CD4-positive, alpha-beta T cell treated with Interleukin-15 for 1 hour (primary cell): ENCODE results near the gene GRID2.
"Not testable (repeated sequence)": the region's sequence is repeated elsewhere in the genome, so short reads cannot be mapped to it uniquely, and the experiment has no call there.

Experiments
- DNase-seq: peaks from one replicate; pipeline ENCODE4 v3.0.0-alpha.2; 2020

The GRID2 gene

GRCh38 chr4:92305878-92306520 lies 2.2 kb downstream of the GRID2 start:
- DNase-seq: no peak

GRCh38 chr4:92307181-92307580 lies 3.4 kb downstream of the GRID2 start:
- no peak for DNase-seq

- no peak for DNase-seq
Observed at GRCh38 chr4:92307866-92308265, 4.1 kb downstream of the GRID2 start.

GRCh38 chr4:92317047-92317446 lies 13.3 kb downstream of the GRID2 start:
- DNase-seq: no peak

GRCh38 chr4:92328095-92328494 lies 24.3 kb downstream of the GRID2 start:
- no peak for DNase-seq

GRCh38 chr4:92333016-92333415 lies 29.2 kb downstream of the GRID2 start:
- DNase-seq: no peak

GRCh38 chr4:92334716-92335350 lies 31.1 kb downstream of the GRID2 start:
- DNase-seq: no peak

GRCh38 chr4:92339676-92340075 lies 35.9 kb downstream of the GRID2 start:
- no peak for DNase-seq

- DNase-seq: no peak
Observed at GRCh38 chr4:92344216-92344615, 40.5 kb downstream of the GRID2 start.

- no peak for DNase-seq
Observed at GRCh38 chr4:92346289-92346688, 42.5 kb downstream of the GRID2 start.

- no peak for DNase-seq
Observed at GRCh38 chr4:92357966-92358365, 54.2 kb downstream of the GRID2 start.

GRCh38 chr4:92359491-92359890 lies 55.7 kb downstream of the GRID2 start:
- no peak for DNase-seq

- no peak for DNase-seq
Observed at GRCh38 chr4:92362028-92362427, 58.3 kb downstream of the GRID2 start.

GRCh38 chr4:92368653-92369052 lies 64.9 kb downstream of the GRID2 start:
- no peak for DNase-seq

GRCh38 chr4:92381616-92382015 lies 77.8 kb downstream of the GRID2 start:
- DNase-seq: no peak

GRCh38 chr4:92382128-92382527 lies 78.4 kb downstream of the GRID2 start:
- no peak for DNase-seq

- DNase-seq: no peak
Observed at GRCh38 chr4:92387459-92388069, 83.8 kb downstream of the GRID2 start.

GRCh38 chr4:92399032-92399431 lies 95.3 kb downstream of the GRID2 start:
- no peak for DNase-seq

- not testable (repeated sequence) for DNase-seq
Observed at GRCh38 chr4:92403525-92403924, 99.8 kb downstream of the GRID2 start.

- DNase-seq: no peak
Observed at GRCh38 chr4:92406488-92406887, 102.7 kb downstream of the GRID2 start.

GRCh38 chr4:92421920-92422319 lies 118.2 kb downstream of the GRID2 start:
- no peak for DNase-seq

- no peak for DNase-seq
Observed at GRCh38 chr4:92433272-92433758, 129.5 kb downstream of the GRID2 start.

GRCh38 chr4:92438722-92439121 lies 135.0 kb downstream of the GRID2 start:
- DNase-seq: not testable (repeated sequence)

GRCh38 chr4:92442131-92442530 lies 138.4 kb downstream of the GRID2 start:
- not testable (repeated sequence) for DNase-seq
